Rectal smooth muscle tissue (tissue), 1 donor: ENCODE results near the gene NFYC.
"Not testable (repeated sequence)": the region's sequence is repeated elsewhere in the genome, so short reads cannot be mapped to it uniquely, and the experiment has no call there.

ENCODE experiments used
- H3K27ac ChIP-seq: one replicate; pipeline ENCODE4 v1.7.0; 2013; ENCODE audit warnings: low read depth, low read length, inconsistent platforms
- H3K27me3 ChIP-seq: one replicate; pipeline ENCODE4 v1.7.0; 2013; ENCODE audit warnings: low read length; ENCODE audit not compliant: control insufficient read depth, insufficient read depth
- H3K36me3 ChIP-seq: one replicate; pipeline ENCODE4 v1.7.0; 2013; ENCODE audit warnings: low read length; ENCODE audit not compliant: control insufficient read depth, insufficient read depth
- H3K4me1 ChIP-seq: one replicate; pipeline ENCODE4 v1.7.0; 2013; ENCODE audit warnings: low read length; ENCODE audit not compliant: control insufficient read depth, insufficient read depth
- H3K4me3 ChIP-seq: one replicate; pipeline ENCODE4 v1.7.0; 2013; ENCODE audit warnings: low read length
- H3K9ac ChIP-seq: one replicate; pipeline ENCODE4 v1.7.0; 2013; ENCODE audit warnings: low read length

NFYC gene

GRCh38 chr1:40699787-40700186, 8.3 kb downstream of the NFYC start:
- no peaks in the 10 kb centered on the region for H3K36me3 ChIP-seq
- H3K27ac ChIP-seq = peak overlapping the region; percentile 32
- peaks cover 4% of the 10 kb centered on the region for H3K4me1 ChIP-seq
- no peak overlapping the region for H3K9ac ChIP-seq
- H3K27me3 ChIP-seq = no peaks in the 10 kb centered on the region
- H3K4me3 ChIP-seq = no peak overlapping the region

GRCh38 chr1:40701684-40702083, 10.2 kb downstream of the NFYC start:
- no peaks in the 10 kb centered on the region for H3K27me3 ChIP-seq
- no peak overlapping the region for H3K9ac ChIP-seq
- peaks cover 4% of the 10 kb centered on the region for H3K4me1 ChIP-seq
- no peaks in the 10 kb centered on the region for H3K36me3 ChIP-seq
- no peak overlapping the region for H3K4me3 ChIP-seq
- no peak overlapping the region for H3K27ac ChIP-seq

DNA sequence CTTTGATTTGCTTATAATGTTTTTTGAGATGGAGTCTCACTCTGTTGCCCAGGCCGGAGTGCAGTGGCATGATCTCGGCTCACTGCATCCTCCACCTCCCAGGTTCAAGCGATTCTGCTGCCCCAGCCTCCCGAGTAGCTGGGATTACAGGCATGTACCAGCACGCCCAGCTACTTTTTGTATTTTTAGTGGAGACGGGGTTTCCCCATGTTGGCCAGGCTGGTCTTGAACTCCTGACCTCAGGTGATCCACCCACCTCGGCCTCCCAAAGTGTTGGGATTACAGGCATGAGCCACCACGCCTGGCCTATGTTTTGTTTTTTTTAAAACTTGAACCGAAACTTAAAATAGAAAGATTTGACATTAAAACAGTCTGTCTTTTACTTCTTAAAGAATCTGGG, 11.3 kb downstream of the NFYC start:
- H3K27ac ChIP-seq, H3K4me1 ChIP-seq, H3K4me3 ChIP-seq, H3K36me3 ChIP-seq, H3K9ac ChIP-seq, H3K27me3 ChIP-seq: not testable (repeated sequence)

DNA sequence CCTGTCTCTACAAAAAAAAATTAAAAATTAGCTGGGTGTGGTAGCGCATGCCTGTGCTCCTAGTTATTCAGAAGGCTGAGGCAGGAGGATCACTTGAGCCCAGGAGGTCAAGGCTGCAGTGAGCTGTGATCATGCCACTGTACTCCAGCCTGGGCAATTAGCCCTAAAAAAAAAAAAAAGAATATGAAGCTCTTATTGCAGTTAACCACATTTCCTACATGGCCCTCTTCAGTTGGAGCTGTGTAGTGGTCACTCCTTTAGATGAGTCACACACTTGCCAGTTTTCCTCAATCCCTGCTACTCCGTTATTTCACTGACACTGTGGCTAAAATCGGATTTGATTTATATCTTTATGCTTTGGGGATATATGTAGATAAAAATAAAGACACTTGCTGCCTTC, 11.8 kb downstream of the NFYC start:
- Histone ChIP-seq H3K27me3 (no peaks in the 10 kb centered on the region), H3K4me3 (no peak overlapping the region), H3K36me3 (no peaks in the 10 kb centered on the region), H3K9ac (no peak overlapping the region), H3K4me1 (peaks cover 2% of the 10 kb centered on the region), H3K27ac (no peak overlapping the region)

GRCh38 chr1:40704817-40705733, 13.6 kb downstream of the NFYC start:
- Histone ChIP-seq H3K4me1 (no peaks in the 10 kb centered on the region), H3K27ac (no peak overlapping the region), H3K36me3 (no peaks in the 10 kb centered on the region)

DNA sequence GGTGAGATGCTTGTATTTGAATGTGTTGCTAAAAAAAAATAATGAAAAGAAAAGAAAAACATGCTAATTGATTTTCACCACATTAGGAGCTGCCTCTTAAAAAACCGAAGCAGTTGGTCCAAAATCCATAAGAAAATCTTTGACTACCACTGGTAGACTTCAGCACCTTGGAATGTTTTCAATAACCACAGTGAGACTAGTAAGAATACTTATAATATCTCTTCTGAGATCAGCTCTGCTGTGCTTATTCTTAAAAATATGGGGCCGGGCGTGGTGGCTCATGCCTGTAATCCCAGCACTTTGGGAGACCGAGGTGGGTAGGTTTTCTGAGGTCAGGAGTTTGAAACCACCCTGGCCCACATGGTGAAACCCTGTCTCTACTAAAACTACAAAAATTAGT, 15.1 kb downstream of the NFYC start:
- Histone ChIP-seq H3K36me3 (no peaks in the 10 kb centered on the region), H3K27me3 (no peaks in the 10 kb centered on the region), H3K4me3 (no peak overlapping the region), H3K27ac (no peak overlapping the region), H3K4me1 (peaks cover 7% of the 10 kb centered on the region), H3K9ac (no peak overlapping the region)

More at GRCh38 chr1:40704817-40705733, 13.6 kb downstream of the NFYC start:
- no peak overlapping the region for H3K9ac ChIP-seq
- H3K27me3 ChIP-seq = no peaks in the 10 kb centered on the region
- no peak overlapping the region for H3K4me3 ChIP-seq

- Histone ChIP-seq H3K36me3 (no peaks in the 10 kb centered on the region), H3K27me3 (no peaks in the 10 kb centered on the region), H3K9ac (no peak overlapping the region), H3K4me3 (peak overlapping the region; percentile 72), H3K27ac (peak overlapping the region; percentile 88), H3K4me1 (peaks cover 13% of the 10 kb centered on the region)
Measured at GRCh38 chr1:40708750-40709099, 17.2 kb downstream of the NFYC start.

GRCh38 chr1:40709100-40709801, 17.7 kb downstream of the NFYC start:
- Histone ChIP-seq H3K4me1 (peaks cover 13% of the 10 kb centered on the region), H3K4me3 (peak overlapping the region; percentile 72), H3K36me3 (no peaks in the 10 kb centered on the region), H3K9ac (peak overlapping the region; percentile 28), H3K27ac (peak overlapping the region; percentile 88), H3K27me3 (no peaks in the 10 kb centered on the region)

GRCh38 chr1:40709802-40710278, 18.3 kb downstream of the NFYC start:
- H3K27ac ChIP-seq = peak overlapping the region; percentile 88
- H3K4me1 ChIP-seq = peaks cover 13% of the 10 kb centered on the region
- peak overlapping the region; percentile 72 for H3K4me3 ChIP-seq
- H3K9ac ChIP-seq = no peak overlapping the region
- no peaks in the 10 kb centered on the region for H3K27me3 ChIP-seq
- no peaks in the 10 kb centered on the region for H3K36me3 ChIP-seq

DNA sequence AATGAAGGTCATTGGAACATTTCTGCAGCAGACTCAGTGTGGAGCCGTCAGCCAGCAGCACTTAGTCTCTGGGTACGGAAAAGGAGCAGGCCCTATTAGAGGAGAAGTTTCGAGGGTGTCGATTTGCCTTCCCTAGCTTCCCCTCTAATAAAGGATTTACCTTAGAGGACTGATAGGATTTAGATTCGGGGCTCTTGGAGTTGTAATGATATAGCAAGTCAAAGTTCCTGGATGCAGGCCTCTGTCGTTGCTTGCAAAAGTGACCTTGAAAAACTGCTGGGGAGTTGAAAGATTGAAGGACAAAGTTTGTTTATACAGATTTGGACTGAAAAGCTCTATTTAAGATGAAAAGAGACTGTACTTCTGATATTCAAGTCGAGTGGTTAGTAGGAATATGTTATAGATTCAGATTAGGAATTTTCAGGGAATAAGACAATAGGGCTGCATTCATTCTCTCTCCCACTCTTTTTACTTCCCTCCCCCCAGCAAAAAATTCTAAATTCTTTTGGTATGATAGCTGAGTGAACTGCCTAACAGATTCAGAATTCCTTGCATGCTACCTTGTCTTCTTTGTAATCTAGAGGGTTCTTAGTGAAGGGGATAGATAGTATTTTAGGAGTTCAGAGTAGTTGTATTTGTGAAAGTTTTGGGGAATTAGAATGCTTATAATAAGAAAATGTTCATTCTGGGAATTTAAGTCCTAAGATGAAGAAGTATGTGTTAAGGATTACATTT, 19.2 kb downstream of the NFYC start:
- Histone ChIP-seq H3K27me3 (no peaks in the 10 kb centered on the region), H3K36me3 (no peaks in the 10 kb centered on the region), H3K9ac (no peak overlapping the region), H3K4me1 (peaks cover 13% of the 10 kb centered on the region), H3K4me3 (peak overlapping the region; percentile 72), H3K27ac (peak overlapping the region; percentile 88)

GRCh38 chr1:40711465-40712404, 20.2 kb downstream of the NFYC start:
- H3K27ac ChIP-seq = peak overlapping the region; percentile 88
- peaks cover 13% of the 10 kb centered on the region for H3K4me1 ChIP-seq
- no peak overlapping the region for H3K9ac ChIP-seq
- H3K27me3 ChIP-seq = no peaks in the 10 kb centered on the region
- H3K4me3 ChIP-seq = no peak overlapping the region
- H3K36me3 ChIP-seq = no peaks in the 10 kb centered on the region
